ENCODE results near the gene SCG3. TPM values are rescaled to one million over a fixed set of nuclear protein-coding genes. Genes with fewer than 3 reads are reported as not detected.

SCG3 gene
- total RNA-seq, 1 experiment from 2014 or later = 32.1 TPM

- no peak overlapping the region for H3K4me3 Mint-ChIP-seq
- no peak for ATAC-seq
- H3K4me1 Mint-ChIP-seq = no peaks in the 10 kb centered on the region
- peaks cover 13% of the 10 kb centered on the region for H3K36me3 Mint-ChIP-seq
- H3K27ac Mint-ChIP-seq = no peak overlapping the region
- no peaks in the 10 kb centered on the region for H3K27me3 Mint-ChIP-seq (ENCODE audit: low read depth)
- no peak for DNase-seq (ENCODE audit: low spot score)
- ChIA-PET POLR2A (no interaction called here), CTCF (interaction anchor here (0.6 to 1.5 kb wide), 2 partner anchors 74 to 203 kb away, joined by 3 to 4 read pairs; no protein-coding TSS in a partner anchor)
- H3K9me3 Mint-ChIP-seq = no peaks in the 10 kb centered on the region
- TF ChIP-seq CTCF (IDR thresholded peaks at IDR 0.05) = no peak
- no peak for TF ChIP-seq SMAD3 (CRISPR knock-in tag; IDR thresholded peaks at IDR 0.05; ENCODE audit: borderline replicate concordance)
- no peak for TF ChIP-seq CDX4 (CRISPR knock-in tag; IDR thresholded peaks at IDR 0.05; ENCODE audit: borderline replicate concordance)
- TF ChIP-seq ARID4B (CRISPR knock-in tag; IDR thresholded peaks at IDR 0.05; ENCODE audit: borderline replicate concordance) = no peak
- TF ChIP-seq TCF7 (CRISPR knock-in tag; IDR thresholded peaks at IDR 0.05; ENCODE audit: low read depth) = no peak
These were observed 21.4 kb downstream of the SCG3 start for GRCh38 chr15:51702710-51703109.

- Mint-ChIP-seq H3K27ac (no peak overlapping the region), H3K36me3 (peaks cover 6% of the 10 kb centered on the region), H3K9me3 (no peaks in the 10 kb centered on the region), H3K4me1 (no peaks in the 10 kb centered on the region), H3K27me3 (ENCODE audit: low read depth) (no peaks in the 10 kb centered on the region), H3K4me3 (no peak overlapping the region)
- ChIA-PET CTCF (no interaction called here), POLR2A (no interaction called here)
- DNase-seq (ENCODE audit: low spot score) (no peak), ATAC-seq (no peak)
- TF ChIP-seq ELF4 (CRISPR knock-in tag; IDR thresholded peaks at IDR 0.05; ENCODE audit: low read depth) (no peak), ZNF532 (CRISPR knock-in tag; IDR thresholded peaks at IDR 0.05; ENCODE audit: borderline replicate concordance) (no peak), PRRX2 (CRISPR knock-in tag; IDR thresholded peaks at IDR 0.05) (no peak), FOXP4 (CRISPR knock-in tag; IDR thresholded peaks at IDR 0.05) (no peak), NFE2L1 (CRISPR knock-in tag; IDR thresholded peaks at IDR 0.05) (no peak), AR (CRISPR knock-in tag; IDR thresholded peaks at IDR 0.05) (no peak), KAT7 (CRISPR knock-in tag; IDR thresholded peaks at IDR 0.05; ENCODE audit: borderline replicate concordance) (no peak), ESRRA (CRISPR knock-in tag; IDR thresholded peaks at IDR 0.05; ENCODE audit: borderline replicate concordance) (no peak), STAT6 (CRISPR knock-in tag; conservative IDR thresholded peaks at IDR 0.05; ENCODE audit: low read depth) (no peak)
These were observed 25.0 kb downstream of the SCG3 start for GRCh38 chr15:51706291-51706690.

All from WTC11 (cell line).